Karpas-422 (cell line): ENCODE results near the gene B4GALNT4. TPM values are rescaled to one million over a fixed set of nuclear protein-coding genes. Genes with fewer than 3 reads are reported as not detected.

Experiments used
- DNase-seq: peaks from one replicate; pipeline ENCODE4 v3.0.0-alpha.2; 2015
- H2AFZ ChIP-seq: fragments of 200-600 bp; sonication (generic); 2 replicates; pipeline ENCODE4 v1.6.1; 2014; ENCODE audit warnings: antibody characterized with exemption, low read length, mixed read lengths
- H3K27ac ChIP-seq: fragments of 200-600 bp; sonication (generic); 2 replicates; pipeline ENCODE4 v1.5.1; 2014; ENCODE audit warnings: mild to moderate bottlenecking, low read length, moderate library complexity
- H3K27me3 ChIP-seq: fragments of 200-600 bp; sonication (generic); 2 replicates; pipeline ENCODE4 v1.6.1; 2014; ENCODE audit warnings: low read length, mixed read lengths
- H3K36me3 ChIP-seq: fragments of 200-600 bp; sonication (generic); 2 replicates; pipeline ENCODE4 v1.6.1; 2014; ENCODE audit warnings: low read length, mixed read lengths; ENCODE audit not compliant: insufficient read depth
- H3K4me1 ChIP-seq: fragments of 200-600 bp; sonication (generic); 2 replicates; pipeline ENCODE4 v1.6.1; 2014; ENCODE audit warnings: mild to moderate bottlenecking, low read length, mixed read lengths
- H3K4me2 ChIP-seq: fragments of 200-600 bp; sonication (generic); 2 replicates; pipeline ENCODE4 v1.6.1; 2014; ENCODE audit warnings: low read length, low read depth, mild to moderate bottlenecking; ENCODE audit not compliant: poor library complexity, severe bottlenecking
- H3K4me3 ChIP-seq: fragments of 200-600 bp; sonication (generic); 2 replicates; pipeline ENCODE4 v1.5.1; 2014; ENCODE audit warnings: mild to moderate bottlenecking, antibody characterized with exemption, low read length, mixed read lengths
- H3K79me2 ChIP-seq: fragments of 200-600 bp; sonication (generic); 2 replicates; pipeline ENCODE4 v1.6.1; 2014; ENCODE audit warnings: mild to moderate bottlenecking, low read length, mixed read lengths
- H3K9ac ChIP-seq: fragments of 200-600 bp; sonication (generic); 2 replicates; pipeline ENCODE4 v1.6.0; 2014; ENCODE audit warnings: low read length
- H3K9me2 ChIP-seq: fragments of 200-600 bp; sonication (generic), shearing (Covaris generic); replicated peaks from 2 replicates; pipeline ENCODE4 v1.6.0; 2014; ENCODE audit warnings: mild to moderate bottlenecking, low read length, moderate library complexity; ENCODE audit not compliant: insufficient read depth
- H3K9me3 ChIP-seq: fragments of 300-700, 200-600 bp; sonication (generic); 2 replicates; pipeline ENCODE4 v1.6.1; 2014; ENCODE audit warnings: low read length, mixed read lengths
- H4K20me1 ChIP-seq: fragments of 200-600 bp; sonication (generic); 2 replicates; pipeline ENCODE4 v1.6.1; 2014; ENCODE audit warnings: mild to moderate bottlenecking, antibody characterized with exemption, low read length, low read depth; ENCODE audit not compliant: insufficient read depth
- total RNA-seq: library from RNA; depleted of rRNA; stranded (reverse); fragments of >200 nt; shearing (Covaris generic); gene quantifications from 2 replicates; pipeline ENCODE4 v1.2.3, GENCODE V29; 2014; ENCODE audit warnings: low replicate concordance

B4GALNT4 gene
- total RNA-seq, 1 experiment from 2014 or later, result not detected

GRCh38 chr11:367956-368413 is 1.3 kb upstream of the B4GALNT4 start:
- no peak overlapping the region for H3K27ac ChIP-seq
- H3K36me3 ChIP-seq, result no peaks in the 10 kb centered on the region
- no peaks in the 10 kb centered on the region for H3K27me3 ChIP-seq
- no peaks in the 10 kb centered on the region for H3K9me2 ChIP-seq
- no peak overlapping the region for H3K9ac ChIP-seq
- no peak overlapping the region for H3K4me3 ChIP-seq
- no peaks in the 10 kb centered on the region for H3K4me1 ChIP-seq
- H2AFZ ChIP-seq, result no peak overlapping the region
- no peaks in the 10 kb centered on the region for H3K79me2 ChIP-seq
- H3K4me2 ChIP-seq, result no peak overlapping the region
- DNase-seq, result no peak
- H3K9me3 ChIP-seq, result no peaks in the 10 kb centered on the region
- no peaks in the 10 kb centered on the region for H4K20me1 ChIP-seq

DNA sequence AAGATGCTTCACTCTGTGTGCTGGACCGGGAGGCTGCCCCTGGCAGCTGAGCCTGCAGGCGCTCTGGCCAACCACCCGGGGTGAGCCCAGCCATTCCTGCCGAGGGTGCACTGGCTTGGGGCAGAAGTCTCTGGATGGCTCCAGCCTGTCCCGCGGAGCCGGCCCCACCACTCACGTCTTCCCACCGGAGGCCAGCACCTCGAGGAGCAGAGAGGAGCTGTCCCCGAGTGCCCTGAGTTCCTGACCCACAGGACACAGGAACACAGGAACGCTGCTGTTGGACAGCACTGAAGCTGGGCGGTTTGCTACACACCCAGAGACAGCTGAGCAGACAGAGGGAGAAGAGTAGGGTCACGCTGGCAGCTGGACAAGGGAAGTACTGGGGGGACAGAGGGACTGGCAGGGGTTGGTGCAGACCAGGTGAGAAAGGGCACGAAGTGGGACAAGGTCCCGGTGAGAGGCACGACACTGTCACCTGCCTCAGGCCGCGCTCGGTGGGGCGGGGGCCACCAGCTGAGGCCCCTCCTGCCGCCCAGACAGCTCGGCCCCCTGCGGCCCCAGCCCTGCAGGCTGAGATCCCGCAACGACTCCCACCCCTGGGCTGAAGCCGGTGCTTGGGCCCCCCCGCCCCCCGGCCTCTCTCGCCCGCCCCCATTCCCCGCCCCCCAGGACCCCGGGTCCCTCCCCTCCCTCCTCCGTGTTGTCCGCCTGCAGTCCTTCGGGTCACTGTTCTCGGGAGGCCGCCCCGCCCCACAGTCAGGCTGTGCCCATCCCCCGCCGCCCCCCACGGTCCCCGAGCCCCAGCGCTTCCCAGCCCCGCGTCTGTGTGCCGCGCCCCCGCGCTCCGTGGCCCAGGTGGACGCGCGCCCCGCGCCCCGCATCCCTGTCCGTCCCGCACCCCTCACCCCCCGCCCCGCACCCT is 624 bp upstream of the B4GALNT4 start:
- Histone ChIP-seq H3K27ac (no peak overlapping the region), H3K36me3 (no peaks in the 10 kb centered on the region), H3K79me2 (no peaks in the 10 kb centered on the region), H3K9me2 (no peaks in the 10 kb centered on the region), H3K4me3 (no peak overlapping the region), H3K4me1 (no peaks in the 10 kb centered on the region), H3K9me3 (no peaks in the 10 kb centered on the region), H4K20me1 (no peaks in the 10 kb centered on the region), H3K27me3 (no peaks in the 10 kb centered on the region), H3K4me2 (no peak overlapping the region), H2AFZ (no peak overlapping the region), H3K9ac (no peak overlapping the region)
- no peak for DNase-seq

GRCh38 chr11:370070-370941 is 1.0 kb downstream of the B4GALNT4 start:
- Histone ChIP-seq H3K4me3 (no peak overlapping the region), H3K9me3 (no peaks in the 10 kb centered on the region), H3K4me1 (no peaks in the 10 kb centered on the region), H3K36me3 (no peaks in the 10 kb centered on the region), H3K4me2 (no peak overlapping the region), H3K27me3 (no peaks in the 10 kb centered on the region), H4K20me1 (no peaks in the 10 kb centered on the region), H3K79me2 (no peaks in the 10 kb centered on the region), H3K27ac (no peak overlapping the region), H3K9me2 (no peaks in the 10 kb centered on the region), H2AFZ (no peak overlapping the region), H3K9ac (no peak overlapping the region)
- no peak for DNase-seq

DNA sequence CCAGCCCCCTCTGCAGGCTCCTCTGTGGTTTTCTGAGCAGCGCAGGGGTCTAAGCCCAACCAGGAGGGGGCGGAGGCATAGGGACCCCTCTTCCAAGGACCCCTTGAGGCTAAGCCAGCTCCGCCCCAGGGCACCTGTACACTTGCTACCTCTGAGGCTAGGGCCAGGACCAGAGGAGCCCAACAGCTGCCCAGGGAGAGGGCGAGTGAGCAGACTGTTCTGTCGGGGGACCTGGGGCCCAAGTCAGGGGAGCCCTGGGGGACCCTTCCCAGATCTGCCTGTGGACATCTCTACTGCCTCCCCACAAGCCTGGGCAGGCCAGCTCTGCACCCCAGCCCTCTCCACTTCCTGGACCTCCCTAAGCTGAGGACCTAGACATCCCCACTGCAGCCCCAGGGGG is 1.8 kb downstream of the B4GALNT4 start:
- Histone ChIP-seq H3K79me2 (no peaks in the 10 kb centered on the region), H2AFZ (no peak overlapping the region), H3K4me1 (no peaks in the 10 kb centered on the region), H3K27ac (no peak overlapping the region), H3K36me3 (no peaks in the 10 kb centered on the region), H3K9me2 (no peaks in the 10 kb centered on the region), H4K20me1 (no peaks in the 10 kb centered on the region), H3K27me3 (no peaks in the 10 kb centered on the region), H3K4me2 (no peak overlapping the region), H3K9me3 (no peaks in the 10 kb centered on the region), H3K4me3 (no peak overlapping the region), H3K9ac (no peak overlapping the region)
- DNase-seq, result no peak

GRCh38 chr11:371716-372590 is 2.7 kb downstream of the B4GALNT4 start:
- Histone ChIP-seq H3K9me2 (no peaks in the 10 kb centered on the region), H3K27me3 (no peaks in the 10 kb centered on the region), H3K79me2 (no peaks in the 10 kb centered on the region), H3K27ac (no peak overlapping the region), H3K4me3 (no peak overlapping the region), H3K9ac (no peak overlapping the region), H3K9me3 (no peaks in the 10 kb centered on the region), H2AFZ (no peak overlapping the region), H3K36me3 (no peaks in the 10 kb centered on the region), H3K4me2 (no peak overlapping the region), H4K20me1 (no peaks in the 10 kb centered on the region), H3K4me1 (no peaks in the 10 kb centered on the region)
- DNase-seq, result no peak

- no peaks in the 10 kb centered on the region for H3K36me3 ChIP-seq
- no peaks in the 10 kb centered on the region for H3K4me1 ChIP-seq
- H3K9ac ChIP-seq, result no peak overlapping the region
- no peaks in the 10 kb centered on the region for H3K79me2 ChIP-seq
- H2AFZ ChIP-seq, result no peak overlapping the region
- no peaks in the 10 kb centered on the region for H3K27me3 ChIP-seq
- no peaks in the 10 kb centered on the region for H3K9me2 ChIP-seq
- no peak for DNase-seq
- no peaks in the 10 kb centered on the region for H4K20me1 ChIP-seq
- no peak overlapping the region for H3K27ac ChIP-seq
- no peaks in the 10 kb centered on the region for H3K9me3 ChIP-seq
- H3K4me3 ChIP-seq, result no peak overlapping the region
- H3K4me2 ChIP-seq, result no peak overlapping the region
These were observed 3.8 kb downstream of the B4GALNT4 start for GRCh38 chr11:372809-373715.

GRCh38 chr11:373716-374551 is 4.6 kb downstream of the B4GALNT4 start:
- Histone ChIP-seq H3K27me3 (no peaks in the 10 kb centered on the region), H3K4me2 (no peak overlapping the region), H3K4me3 (no peak overlapping the region), H3K9me2 (no peaks in the 10 kb centered on the region), H3K4me1 (no peaks in the 10 kb centered on the region), H4K20me1 (no peaks in the 10 kb centered on the region), H3K36me3 (no peaks in the 10 kb centered on the region), H3K9ac (no peak overlapping the region), H3K9me3 (no peaks in the 10 kb centered on the region), H3K27ac (no peak overlapping the region), H2AFZ (no peak overlapping the region), H3K79me2 (no peaks in the 10 kb centered on the region)
- no peak for DNase-seq
